Measurements from ENCODE around the gene UGT2B10. TPM values are rescaled to one million over a fixed set of nuclear protein-coding genes. Genes with fewer than 3 reads are reported as not detected.

Gene UGT2B10
- total and polyA plus RNA-seq, 2 of the 13 experiments (the other 11 are each of a cell fraction or from before 2014, with no cell fraction given), result 107 to 148 TPM

GRCh38 chr4:68865188-68865638, 49.4 kb downstream of the UGT2B10 start (continued):
- TF ChIP-seq ZNF781 (CRISPR knock-in tag; IDR thresholded peaks at IDR 0.05; ENCODE audit: borderline replicate concordance, not compliant biosample characterization), result no peak
- TF ChIP-seq RAD51 (IDR thresholded peaks at IDR 0.05; ENCODE audit: borderline replicate concordance), result no peak
- no peak for TF ChIP-seq AGO1 (IDR thresholded peaks at IDR 0.05; ENCODE audit: low read depth, low read length, poor library complexity, severe bottlenecking)
- TF ChIP-seq RFX1 (IDR thresholded peaks at IDR 0.05), result no peak
- TF ChIP-seq TAF1 (CRISPR knock-in tag; IDR thresholded peaks at IDR 0.05), result no peak
- TF ChIP-seq SOX5 (CRISPR knock-in tag; IDR thresholded peaks at IDR 0.05; ENCODE audit: borderline replicate concordance), result peak; percentile 59; the same call in 1 of the 2 replicates
- no peak for TF ChIP-seq PHB2 (IDR thresholded peaks at IDR 0.05; ENCODE audit: partially characterized antibody)
- no peak for TF ChIP-seq NR2F6 (IDR thresholded peaks at IDR 0.05)
- peak; percentile 24; the same call in 1 of the 2 replicates for TF ChIP-seq NR2F6 (CRISPR knock-in tag; IDR thresholded peaks at IDR 0.05)
- TF ChIP-seq FOXP4 (CRISPR knock-in tag; IDR thresholded peaks at IDR 0.05), result peak; percentile 71
- TF ChIP-seq DZIP1 (CRISPR knock-in tag; IDR thresholded peaks at IDR 0.05), result no peak
- TF ChIP-seq KDM5A (IDR thresholded peaks at IDR 0.05; ENCODE audit: borderline replicate concordance, low read length), result no peak
- no peak for TF ChIP-seq NKX3-1 (CRISPR knock-in tag; IDR thresholded peaks at IDR 0.05)
- no peak for TF ChIP-seq ARID3A (IDR thresholded peaks at IDR 0.05; ENCODE audit: low read depth, low read length)
- TF ChIP-seq ZFP41 (CRISPR knock-in tag; IDR thresholded peaks at IDR 0.05; ENCODE audit: borderline replicate concordance), result no peak
- TF ChIP-seq ZNF629 (CRISPR knock-in tag; conservative IDR thresholded peaks at IDR 0.05), result no peak
- no peak for TF ChIP-seq MIER3 (CRISPR knock-in tag; IDR thresholded peaks at IDR 0.05; ENCODE audit: borderline replicate concordance)
- TF ChIP-seq ZNF660 (CRISPR knock-in tag; IDR thresholded peaks at IDR 0.05; ENCODE audit: borderline replicate concordance, low read depth), result no peak
- peak; percentile 42 for TF ChIP-seq SAP130 (CRISPR knock-in tag; IDR thresholded peaks at IDR 0.05; ENCODE audit: low read depth)
- TF ChIP-seq GATAD2A (CRISPR knock-in tag; IDR thresholded peaks at IDR 0.05), result peak; percentile 91
- no peak for TF ChIP-seq YEATS2 (CRISPR knock-in tag; IDR thresholded peaks at IDR 0.05; ENCODE audit: borderline replicate concordance)
- TF ChIP-seq E2F2 (CRISPR knock-in tag; IDR thresholded peaks at IDR 0.05; ENCODE audit: borderline replicate concordance), result no peak
- no peak for TF ChIP-seq DDIT3 (CRISPR knock-in tag; IDR thresholded peaks at IDR 0.05)
- TF ChIP-seq PAX8 (CRISPR knock-in tag; IDR thresholded peaks at IDR 0.05; ENCODE audit: borderline replicate concordance), result no peak
- no peak for TF ChIP-seq ZNF562 (CRISPR knock-in tag; IDR thresholded peaks at IDR 0.05; ENCODE audit: borderline replicate concordance)
- TF ChIP-seq EED (CRISPR knock-in tag; IDR thresholded peaks at IDR 0.05), result no peak
